Activated CD4-positive, alpha-beta T cell treated with anti-CD3 and anti-CD28 coated beads for 36 hours (primary cell): ENCODE measurements around the gene ECPAS. TPM values are rescaled to one million over a fixed set of nuclear protein-coding genes. Genes with fewer than 3 reads are reported as not detected.
"Not testable (repeated sequence)": the region's sequence is repeated elsewhere in the genome, so short reads cannot be mapped to it uniquely, and the experiment has no call there.

ENCODE experiments used
- ATAC-seq: fragments of 200-7000 bp; cut with Tn5 transposase; one replicate; pipeline ENCODE4 v1.10.0; 2021; ENCODE audit warnings: mild to moderate bottlenecking, moderate library complexity
- CTCF ChIA-PET: fragments of 350-600 bp; sonication (Branson Sonifier 250); formaldehyde crosslinking; loops from one replicate; lab custom pipeline; 2021; ENCODE audit warnings: antibody characterized with exemption; lab: Charles Lee
- POLR2A ChIA-PET: fragments of 350-600 bp; sonication (Branson Sonifier 250); formaldehyde crosslinking; loops from one replicate; lab custom pipeline; 2021; ENCODE audit warnings: antibody characterized with exemption, inconsistent platforms; lab: Charles Lee
- DNase-seq: peaks from one replicate; pipeline ENCODE4 v3.0.0-alpha.2; 2020
- H3K27ac Mint-ChIP-seq: one replicate; pipeline ENCODE4 v1.8.0; 2021; ENCODE audit warnings: mixed read lengths
- H3K27me3 Mint-ChIP-seq: one replicate; pipeline ENCODE4 v1.8.0; 2021; ENCODE audit warnings: mixed read lengths
- H3K36me3 Mint-ChIP-seq: one replicate; pipeline ENCODE4 v1.8.0; 2021; ENCODE audit warnings: low read depth, mixed read lengths
- H3K4me1 Mint-ChIP-seq: one replicate; pipeline ENCODE4 v1.8.0; 2021; ENCODE audit warnings: mixed read lengths
- H3K4me3 Mint-ChIP-seq: one replicate; pipeline ENCODE4 v1.8.0; 2021; ENCODE audit warnings: mild to moderate bottlenecking, moderate library complexity, mixed read lengths
- H3K9me3 Mint-ChIP-seq: one replicate; pipeline ENCODE4 v1.8.0; 2021; ENCODE audit warnings: low read depth, mixed read lengths
- intact Hi-C, 2 experiments: fragments of 100-400 bp; cut with DNase I in 1 of 2; cut with micrococcal nuclease in 1 of 2; formaldehyde crosslinking; loops; one replicate each; pipeline versions ENCODE4 v1.14.2 to v1.15.1; 2022 to 2024; cut with DNase I, micrococcal nuclease
- total RNA-seq, 2 experiments: library from RNA; stranded (reverse); gene quantifications; one replicate each; pipeline ENCODE4 v1.2.3, GENCODE V29; 2021

ECPAS gene
- total RNA-seq, 2 experiments from 2014 or later = 78.4 to 127 TPM

DNA sequence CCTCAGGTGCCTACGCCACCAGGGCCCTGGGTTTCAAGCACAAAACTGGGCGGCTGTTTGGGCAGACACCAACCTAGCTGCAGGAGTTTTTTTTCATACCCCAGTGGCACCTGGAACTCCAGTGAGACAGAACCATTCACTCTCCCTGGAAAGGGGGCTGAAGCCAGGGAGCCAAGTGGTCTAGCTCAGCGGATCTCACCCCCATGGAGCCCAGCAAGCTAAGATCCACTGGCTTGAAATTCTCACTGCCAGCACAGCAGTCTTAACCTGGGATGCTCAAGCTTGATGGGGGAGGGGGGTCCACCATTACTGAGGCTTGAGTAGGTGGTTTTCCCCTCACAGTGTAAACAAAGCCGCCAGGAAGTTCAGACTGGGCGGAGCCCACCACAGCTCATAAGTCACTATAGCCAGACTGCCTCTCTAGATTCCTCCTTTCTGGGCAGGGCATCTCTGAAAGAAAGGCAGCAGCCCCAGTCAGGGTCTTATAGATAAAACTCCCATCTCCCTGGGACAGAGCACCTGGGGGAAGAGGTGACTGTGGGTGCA is 149.8 kb downstream of the ECPAS start:
- H3K9me3 Mint-ChIP-seq, ATAC-seq, CTCF ChIA-PET: not testable (repeated sequence)

DNA sequence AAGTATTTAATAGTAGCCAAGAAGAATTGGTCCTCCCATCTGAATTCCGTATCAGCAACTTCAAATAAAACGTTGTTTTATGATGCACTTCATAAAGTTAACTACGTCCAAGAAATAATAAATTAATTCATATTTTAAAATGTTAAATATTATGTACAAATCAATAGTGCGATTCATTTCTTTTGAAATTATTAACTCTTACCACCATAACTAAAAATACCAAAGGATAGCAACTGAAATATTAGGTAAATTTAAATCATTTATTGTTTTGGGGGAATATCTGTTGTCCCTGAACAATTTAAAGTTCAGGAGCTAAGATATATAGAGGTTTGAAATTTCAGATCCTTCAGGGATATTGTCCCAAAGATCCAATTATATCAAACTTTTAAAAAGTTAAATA is 154.1 kb downstream of the ECPAS start, which contains the start of gene OR2K2:
OR2K2 (minus strand) TSS at position 101 of the 400 bp plus-strand sequence. CDS start 1,791 bp downstream, outside the sequence.
- H3K9me3 Mint-ChIP-seq = no peaks in the 10 kb centered on the region
- H3K27me3 Mint-ChIP-seq = peaks cover 13% of the 10 kb centered on the region
- no peaks in the 10 kb centered on the region for H3K36me3 Mint-ChIP-seq
- CTCF ChIA-PET = no interaction called here
- no peak within 1 kb of the TSS for H3K27ac Mint-ChIP-seq
- H3K4me1 Mint-ChIP-seq = peaks cover 9% of the 10 kb centered on the region
- POLR2A ChIA-PET = no interaction called here
- DNase-seq = no peak
- ATAC-seq = no peak
- intact Hi-C loops = no loop called here
- H3K4me3 Mint-ChIP-seq = no peak within 1 kb of the TSS

More for the DNA sequence above, 149.8 kb downstream of the ECPAS start:
- H3K27ac Mint-ChIP-seq, H3K27me3 Mint-ChIP-seq, POLR2A ChIA-PET, DNase-seq, H3K4me3 Mint-ChIP-seq, intact Hi-C loops, H3K36me3 Mint-ChIP-seq, H3K4me1 Mint-ChIP-seq: not testable (repeated sequence)

DNA sequence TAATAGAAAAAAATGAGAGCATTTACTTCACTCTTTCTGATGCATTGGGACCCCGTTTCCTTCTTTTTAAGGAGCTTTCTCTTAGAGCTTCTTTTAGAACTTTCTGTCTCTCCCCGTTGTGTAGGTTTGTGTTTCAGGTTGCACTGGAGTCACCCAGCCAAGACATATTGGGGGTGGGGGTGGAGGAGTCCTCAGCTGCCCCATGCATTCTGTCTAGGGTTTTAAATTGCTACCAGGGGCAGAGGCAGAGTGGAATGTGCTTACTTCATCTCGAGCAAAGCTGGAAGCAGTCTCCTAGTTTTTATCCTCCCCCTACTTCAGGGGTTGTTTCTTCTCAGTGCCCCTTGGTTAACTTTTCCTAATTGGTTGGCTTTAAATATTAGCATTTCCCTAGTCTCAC is 163.6 kb downstream of the ECPAS start:
- ChIA-PET CTCF (interaction anchor here (0.6 kb wide), 1 partner anchor 893 kb away, joined by 3 read pairs; no protein-coding TSS in a partner anchor), POLR2A (interaction anchor here (0.6 kb wide), 1 partner anchor 23 kb away, joined by 4 read pairs; no protein-coding TSS in a partner anchor)
- intact Hi-C loops = loop anchor here in 1 of 2 experiments (10.0 kb wide), 1 partner anchor 64 kb away; no protein-coding TSS in a partner anchor
- H3K4me1 Mint-ChIP-seq = no peaks in the 10 kb centered on the region
- ATAC-seq (no peak), DNase-seq (no peak)
- H3K4me3 Mint-ChIP-seq = no peak overlapping the region
- H3K36me3 Mint-ChIP-seq = no peaks in the 10 kb centered on the region
- H3K27ac Mint-ChIP-seq = no peak overlapping the region
- H3K27me3 Mint-ChIP-seq = peaks cover 11% of the 10 kb centered on the region
- H3K9me3 Mint-ChIP-seq = peaks cover 2% of the 10 kb centered on the region

DNA sequence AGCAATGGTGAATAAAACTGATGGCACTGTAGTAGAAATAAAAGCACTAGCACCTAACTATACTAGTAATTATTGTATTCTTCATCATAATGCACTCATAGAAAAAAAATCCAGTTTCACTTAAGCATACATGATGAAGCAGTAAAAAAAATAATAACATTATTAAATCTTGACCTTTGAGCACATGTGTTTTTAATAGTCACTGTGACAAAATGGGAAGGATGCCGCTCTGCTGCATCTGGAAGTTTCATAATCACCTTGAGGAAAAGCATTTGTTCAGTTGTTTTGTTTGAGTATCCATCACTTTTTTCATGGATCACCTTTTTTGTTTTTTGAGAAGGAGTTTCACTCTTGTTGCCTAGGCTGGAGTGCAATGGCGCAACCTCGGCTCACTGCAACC is 167.4 kb downstream of the ECPAS start:
- H3K27me3 Mint-ChIP-seq = peaks cover 9% of the 10 kb centered on the region
- H3K27ac Mint-ChIP-seq = no peak overlapping the region
- no peaks in the 10 kb centered on the region for H3K36me3 Mint-ChIP-seq
- POLR2A ChIA-PET = no interaction called here
- H3K4me3 Mint-ChIP-seq = no peak overlapping the region
- CTCF ChIA-PET = no interaction called here
- intact Hi-C loops = no loop called here
- H3K9me3 Mint-ChIP-seq = peaks cover 2% of the 10 kb centered on the region
- H3K4me1 Mint-ChIP-seq = no peaks in the 10 kb centered on the region
- no peak for ATAC-seq
- no peak for DNase-seq

Other genes starting within 250 kb of the ECPAS start
- gene OR2K2, start 154.2 kb downstream of the ECPAS start, total RNA-seq = not detected
- gene ZNF483, start 40.8 kb upstream of the ECPAS start, total RNA-seq = 1 to 10 TPM; 2.5 to 3.0 TPM
- 1 to 10 TPM; 3.9 to 4.7 TPM for gene PTGR1, start 115.3 kb upstream of the ECPAS start, total RNA-seq
- 1 to 10 TPM; 6.3 to 7.5 TPM for gene DNAJC25, start 147.0 kb upstream of the ECPAS start, total RNA-seq
- gene GNG10, start 177.2 kb upstream of the ECPAS start, total RNA-seq = 10 to 100 TPM; 14.5 to 15.4 TPM